Thoracic aorta (tissue), 2 donors: Measurements from ENCODE around the gene CTU2. TPM values are rescaled to one million over a fixed set of nuclear protein-coding genes. Genes with fewer than 3 reads are reported as not detected.

Source experiments
- ATAC-seq: fragments of 150-250 bp; one replicate; pipeline ENCODE4 v1.8.0; 2017; ENCODE audit warnings: low read depth; ENCODE audit not compliant: insufficient number of reproducible peaks, low FRiP score
- DNase-seq: peaks from one replicate; pipeline ENCODE4 v3.0.0-alpha.2; 2020; ENCODE audit warnings: low spot score
- H3K27ac ChIP-seq, 2 donors: fragments of 200-600 bp; sonication (generic); 1 replicate in 1 of 2; 2 replicates in 1 of 2; pipeline ENCODE4 v1.5.1; 2016; ENCODE audit warnings: mild to moderate bottlenecking in 2 of 2, moderate library complexity in 2 of 2
- H3K27me3 ChIP-seq: fragments of 200-600 bp; sonication (generic); replicated peaks from 2 replicates; pipeline ENCODE4 v1.6.0; 2016; ENCODE audit warnings: mild to moderate bottlenecking; ENCODE audit not compliant: insufficient read depth
- H3K36me3 ChIP-seq: fragments of 200-600 bp; sonication (generic); one replicate; pipeline ENCODE4 v1.5.1; 2016
- H3K4me1 ChIP-seq, 2 donors: fragments of 200-600 bp; sonication (generic); 1 replicate in 1 of 2; 2 replicates in 1 of 2; pipeline versions ENCODE4 v1.5.1 to v1.6.0; 2016; ENCODE audit warnings: low read depth in 2 of 2, mild to moderate bottlenecking in 1 of 2; ENCODE audit not compliant: control insufficient read depth in 1 of 2
- H3K4me3 ChIP-seq: fragments of 200-600 bp; sonication (generic); 2 replicates; pipeline ENCODE4 v1.5.1; 2016; ENCODE audit warnings: mild to moderate bottlenecking
- H3K9me3 ChIP-seq: fragments of 200-600 bp; sonication (generic); 2 replicates; pipeline ENCODE4 v1.5.1; 2016
- total RNA-seq, 2 donors: library from RNA; depleted of rRNA; stranded (reverse); fragments of >200 nt; gene quantifications; one replicate each; pipeline versions ENCODE4 v1.1.0 to v1.2.3, GENCODE V29; 2016
- TF ChIP-seq, protein P1 (sequence below): fragments of 200-600 bp; sonication (generic); IDR thresholded peaks from one replicate; pipeline ENCODE4 v1.5.1; 2019; ENCODE audit warnings: antibody characterized with exemption

Gene CTU2
- total RNA-seq, 2 donors from 2014 or later = 11.1 to 21.0 TPM

DNA sequence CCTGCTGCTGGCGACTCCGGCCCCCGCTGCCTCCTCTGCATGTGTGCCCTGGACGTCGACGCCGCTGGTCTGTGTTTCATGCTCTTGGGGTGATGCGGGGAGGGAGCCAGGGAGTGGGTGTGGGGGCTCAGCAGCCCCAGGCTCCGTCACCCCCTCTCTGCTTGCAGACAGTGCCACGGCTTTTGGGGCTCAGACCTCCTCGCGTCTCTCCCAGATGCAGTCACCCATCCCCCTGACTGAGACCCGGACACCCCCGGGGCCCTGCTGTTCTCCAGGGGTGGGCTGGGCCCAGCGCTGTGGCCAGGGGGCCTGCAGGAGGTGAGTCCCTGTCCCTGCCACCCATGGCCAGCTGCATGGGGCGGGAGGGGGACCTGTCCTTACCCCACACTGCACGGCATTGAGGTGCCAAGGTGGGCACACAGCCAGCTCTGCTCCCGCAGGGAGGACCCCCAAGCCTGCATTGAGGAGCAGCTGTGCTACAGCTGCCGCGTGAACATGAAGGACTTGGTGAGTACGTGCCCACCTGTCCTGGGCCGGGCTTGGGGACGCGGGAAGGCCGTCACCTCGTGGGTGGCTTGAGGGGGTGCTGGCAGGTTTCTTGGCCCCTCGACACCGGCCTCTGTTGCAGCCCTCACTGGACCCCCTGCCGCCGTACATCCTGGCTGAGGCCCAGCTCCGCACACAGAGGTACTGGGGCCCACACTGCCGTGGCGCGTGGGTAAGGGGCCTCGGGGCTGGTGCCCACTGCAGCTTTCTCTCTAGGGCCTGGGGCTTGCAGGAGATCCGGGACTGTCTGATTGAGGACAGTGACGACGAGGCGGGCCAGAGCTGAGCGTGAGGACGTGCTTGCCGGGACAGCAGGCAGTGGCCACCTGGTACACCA is 8.4 kb downstream of the CTU2 start:
- DNase-seq (no peak), ATAC-seq (no peak)
- Histone ChIP-seq H3K27me3 (no peaks in the 10 kb centered on the region), H3K27ac (no peak overlapping the region), H3K9me3 (no peaks in the 10 kb centered on the region), H3K36me3 (peaks cover 33% of the 10 kb centered on the region), H3K4me1 (no peaks in the 10 kb centered on the region), H3K4me3 (no peak overlapping the region)
- TF ChIP-seq, protein P1, sequence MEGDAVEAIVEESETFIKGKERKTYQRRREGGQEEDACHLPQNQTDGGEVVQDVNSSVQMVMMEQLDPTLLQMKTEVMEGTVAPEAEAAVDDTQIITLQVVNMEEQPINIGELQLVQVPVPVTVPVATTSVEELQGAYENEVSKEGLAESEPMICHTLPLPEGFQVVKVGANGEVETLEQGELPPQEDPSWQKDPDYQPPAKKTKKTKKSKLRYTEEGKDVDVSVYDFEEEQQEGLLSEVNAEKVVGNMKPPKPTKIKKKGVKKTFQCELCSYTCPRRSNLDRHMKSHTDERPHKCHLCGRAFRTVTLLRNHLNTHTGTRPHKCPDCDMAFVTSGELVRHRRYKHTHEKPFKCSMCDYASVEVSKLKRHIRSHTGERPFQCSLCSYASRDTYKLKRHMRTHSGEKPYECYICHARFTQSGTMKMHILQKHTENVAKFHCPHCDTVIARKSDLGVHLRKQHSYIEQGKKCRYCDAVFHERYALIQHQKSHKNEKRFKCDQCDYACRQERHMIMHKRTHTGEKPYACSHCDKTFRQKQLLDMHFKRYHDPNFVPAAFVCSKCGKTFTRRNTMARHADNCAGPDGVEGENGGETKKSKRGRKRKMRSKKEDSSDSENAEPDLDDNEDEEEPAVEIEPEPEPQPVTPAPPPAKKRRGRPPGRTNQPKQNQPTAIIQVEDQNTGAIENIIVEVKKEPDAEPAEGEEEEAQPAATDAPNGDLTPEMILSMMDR = no peak

DNA sequence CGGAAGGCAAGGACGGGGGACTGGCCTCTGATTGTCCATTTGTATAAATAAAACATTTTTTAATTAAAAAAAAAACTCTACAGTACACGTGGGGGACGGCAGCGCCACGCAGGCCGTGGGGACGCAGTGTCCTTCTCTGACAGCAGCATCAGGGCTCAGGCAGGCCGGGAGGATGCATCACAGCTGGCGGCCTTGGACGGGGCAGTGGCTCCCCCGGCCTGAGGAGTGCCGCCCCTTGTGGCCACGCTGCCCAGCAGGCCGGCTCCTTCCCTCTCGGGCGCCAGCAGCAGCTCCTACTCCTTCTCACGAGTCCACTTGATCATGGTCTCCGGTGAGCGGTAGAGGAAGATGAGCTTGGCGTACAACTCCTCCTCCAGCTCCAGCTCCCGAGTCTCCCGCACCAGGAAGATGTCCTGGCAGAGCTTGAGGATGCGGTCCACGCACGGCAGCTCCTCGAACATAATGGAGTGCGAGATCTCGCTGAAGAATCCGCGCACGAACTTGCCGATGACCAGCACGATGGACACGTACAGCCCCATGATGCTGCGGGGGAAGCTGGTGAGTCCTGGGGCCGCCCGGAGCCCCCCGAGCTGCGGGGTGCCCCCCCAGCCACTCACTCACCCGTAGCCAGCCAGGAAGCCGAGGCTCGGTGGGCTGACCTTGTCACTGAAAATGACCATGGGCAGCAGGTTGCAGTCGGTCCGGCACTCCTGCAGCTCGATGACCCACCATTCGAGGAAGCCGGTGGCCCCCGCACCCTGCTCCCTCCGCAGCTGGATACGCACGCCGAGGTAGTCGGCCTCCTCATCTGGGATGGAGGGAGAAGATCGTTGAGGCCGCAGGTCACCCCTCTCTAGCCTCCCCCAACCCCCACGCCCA is 9.2 kb downstream of the CTU2 start:
- H3K36me3 ChIP-seq = peaks cover 39% of the 10 kb centered on the region
- ATAC-seq (no peak), DNase-seq (no peak)
- no peaks in the 10 kb centered on the region for H3K9me3 ChIP-seq
- TF ChIP-seq, protein P1 = no peak
- no peak overlapping the region for H3K27ac ChIP-seq
- no peaks in the 10 kb centered on the region for H3K4me1 ChIP-seq
- H3K27me3 ChIP-seq = no peaks in the 10 kb centered on the region
- no peak overlapping the region for H3K4me3 ChIP-seq

DNA sequence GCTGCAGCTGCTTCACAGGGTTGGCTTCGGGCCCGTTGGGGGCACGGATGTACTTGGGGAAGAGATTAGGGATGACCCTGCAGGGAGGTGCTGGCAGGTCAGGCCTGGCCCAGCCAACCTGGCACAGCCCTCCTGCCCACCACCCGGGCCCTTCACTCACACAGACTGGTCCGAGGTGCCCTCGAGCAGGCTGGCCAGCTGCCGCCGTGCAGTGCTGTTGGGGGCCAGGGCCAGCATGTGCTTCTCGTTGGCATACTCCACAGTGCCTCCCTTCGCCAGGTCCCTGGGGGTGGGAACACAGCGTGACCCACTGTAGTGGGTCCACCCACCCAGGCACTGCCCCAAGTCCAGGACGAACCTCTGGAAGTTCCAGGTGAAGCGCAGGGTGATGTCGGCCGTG is 9.9 kb downstream of the CTU2 start:
- no peak for ATAC-seq
- peaks cover 45% of the 10 kb centered on the region for H3K36me3 ChIP-seq
- no peak overlapping the region for H3K27ac ChIP-seq

DNA sequence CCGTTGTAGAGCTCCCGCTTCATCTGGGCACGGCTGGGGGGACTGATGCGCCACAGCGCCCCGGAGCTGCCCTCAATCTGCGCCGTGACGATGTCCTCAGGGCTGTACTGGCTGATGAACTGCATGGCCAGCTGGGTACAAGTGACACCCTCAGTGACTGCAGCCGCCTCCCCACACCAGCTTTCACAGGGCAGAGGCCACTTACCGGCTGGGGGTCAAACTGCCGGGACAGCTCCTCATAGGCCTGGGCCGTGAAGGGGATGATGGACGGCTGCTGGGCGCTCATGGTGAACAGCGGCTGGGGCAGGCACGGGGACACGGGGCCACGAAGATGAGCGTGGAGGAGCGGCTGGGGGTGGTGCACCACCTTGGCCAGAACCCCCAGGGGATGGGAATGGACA is 10.3 kb downstream of the CTU2 start:
- TF ChIP-seq, protein P1 = no peak
- ATAC-seq = no peak
- no peak for DNase-seq
- H3K27ac ChIP-seq = no peak overlapping the region
- no peak overlapping the region for H3K4me3 ChIP-seq
- no peaks in the 10 kb centered on the region for H3K4me1 ChIP-seq
- no peaks in the 10 kb centered on the region for H3K9me3 ChIP-seq
- peaks cover 49% of the 10 kb centered on the region for H3K36me3 ChIP-seq
- no peaks in the 10 kb centered on the region for H3K27me3 ChIP-seq

More for the DNA sequence above, 9.9 kb downstream of the CTU2 start:
- no peaks in the 10 kb centered on the region for H3K9me3 ChIP-seq
- TF ChIP-seq, protein P1 = no peak
- no peak for DNase-seq
- H3K4me1 ChIP-seq = no peaks in the 10 kb centered on the region
- no peaks in the 10 kb centered on the region for H3K27me3 ChIP-seq
- no peak overlapping the region for H3K4me3 ChIP-seq

DNA sequence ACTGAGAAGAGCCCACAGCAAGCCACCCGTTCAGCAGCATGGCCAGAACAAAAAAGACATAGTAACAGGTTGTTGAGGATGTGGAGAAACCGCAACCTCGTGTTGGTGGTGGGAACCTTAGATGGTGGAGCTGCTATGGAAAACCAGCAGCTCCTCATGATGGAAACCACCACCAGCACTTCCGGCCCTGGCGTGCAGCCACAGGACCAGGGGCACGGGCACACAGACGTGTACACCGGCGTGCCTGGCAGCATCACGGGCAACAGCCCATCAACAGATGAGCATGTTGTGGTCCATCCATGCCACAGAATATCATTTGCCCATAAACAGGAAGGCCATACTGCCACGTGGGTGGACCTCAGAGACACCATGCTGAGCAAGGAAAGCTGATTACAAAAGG is 11.9 kb downstream of the CTU2 start:
- Histone ChIP-seq H3K4me3 (no peak overlapping the region), H3K9me3 (no peaks in the 10 kb centered on the region), H3K27ac (no peak overlapping the region), H3K4me1 (no peaks in the 10 kb centered on the region), H3K27me3 (no peaks in the 10 kb centered on the region), H3K36me3 (peaks cover 63% of the 10 kb centered on the region)
- no peak for DNase-seq
- TF ChIP-seq, protein P1 = no peak
- no peak for ATAC-seq
